OCI-LY1 (cell line): Measurements from ENCODE around the gene GRB10.
A peak's percentile ranks its signal among the peaks of the same experiment; 100 is the strongest.

Experiments used
- H2AFZ ChIP-seq: fragments of 200-600 bp; sonication (generic), shearing (Covaris generic); 2 replicates; pipeline ENCODE4 v1.6.0; 2014; ENCODE audit warnings: antibody characterized with exemption, mild to moderate bottlenecking, low read length
- H3F3A ChIP-seq: fragments of 200-600 bp; sonication (generic), shearing (Covaris generic); 2 replicates; pipeline ENCODE4 v1.6.0; 2014; ENCODE audit warnings: mild to moderate bottlenecking, antibody characterized with exemption, low read length, moderate library complexity; ENCODE audit not compliant: insufficient read depth
- H3K27ac ChIP-seq: fragments of 200-600 bp; sonication (generic); 2 replicates; pipeline ENCODE4 v1.5.1; 2014; ENCODE audit warnings: low read length, mixed run types, mild to moderate bottlenecking, low read depth; ENCODE audit not compliant: poor library complexity, severe bottlenecking
- H3K27me3 ChIP-seq: fragments of 200-600 bp; sonication (generic); 2 replicates; pipeline ENCODE4 v1.6.0; 2014; ENCODE audit warnings: antibody characterized with exemption, mild to moderate bottlenecking, low read length, moderate library complexity; ENCODE audit not compliant: insufficient read depth
- H3K36me3 ChIP-seq: fragments of 200-600 bp; sonication (generic); 2 replicates; pipeline ENCODE4 v1.6.1; 2014; ENCODE audit warnings: mild to moderate bottlenecking, antibody characterized with exemption, low read length, moderate library complexity, mixed read lengths; ENCODE audit not compliant: insufficient read depth
- H3K4me1 ChIP-seq: fragments of 200-600 bp; sonication (generic); 2 replicates; pipeline ENCODE4 v1.5.1; 2014; ENCODE audit warnings: mild to moderate bottlenecking, low read length, moderate library complexity; ENCODE audit not compliant: insufficient read depth, severe bottlenecking
- H3K4me2 ChIP-seq: fragments of 200-600 bp; sonication (generic), shearing (Covaris generic); 2 replicates; pipeline ENCODE4 v1.6.1; 2014; ENCODE audit warnings: low read length
- H3K4me3 ChIP-seq: fragments of 200-600 bp; sonication (generic); 2 replicates; pipeline ENCODE4 v1.5.1; 2014; ENCODE audit warnings: low read length, low read depth, mild to moderate bottlenecking, mixed read lengths; ENCODE audit not compliant: poor library complexity, severe bottlenecking
- H3K79me2 ChIP-seq: fragments of 200-600 bp; shearing (Covaris generic); 2 replicates; pipeline ENCODE4 v1.6.1; 2016; ENCODE audit warnings: mixed run types, low read length, mixed read lengths; ENCODE audit not compliant: insufficient read depth
- H3K9ac ChIP-seq: fragments of 200-600 bp; sonication (generic), shearing (Covaris generic); 2 replicates; pipeline ENCODE4 v1.6.1; 2014; ENCODE audit warnings: mild to moderate bottlenecking, low read length, mixed read lengths
- H3K9me2 ChIP-seq: fragments of 200-600 bp; sonication (generic), shearing (Covaris generic); 2 replicates; pipeline ENCODE4 v1.6.1; 2014; ENCODE audit warnings: low read depth, mild to moderate bottlenecking, low read length, mixed read lengths
- H3K9me3 ChIP-seq: fragments of 200-600 bp; shearing (Covaris generic); 2 replicates; pipeline ENCODE4 v1.6.1; 2014; ENCODE audit warnings: low read length, mixed read lengths
- H4K20me1 ChIP-seq: fragments of 200-600 bp; sonication (generic), shearing (Covaris generic); 2 replicates; pipeline ENCODE4 v1.6.0; 2016; ENCODE audit warnings: mild to moderate bottlenecking, low read length; ENCODE audit not compliant: insufficient read depth
- EZH2 ChIP-seq: fragments of 200-600 bp; sonication (generic), shearing (Covaris generic); IDR thresholded peaks from 2 replicates; pipeline ENCODE4 v1.8.0; 2017; ENCODE audit warnings: borderline replicate concordance, mixed run types, mild to moderate bottlenecking, antibody characterized with exemption, low read length, moderate library complexity, mixed read lengths
- TF ChIP-seq, protein P1 (sequence below): fragments of 200-600 bp; sonication (generic), shearing (Covaris generic); IDR thresholded peaks from 2 replicates; pipeline ENCODE4 v1.5.1; 2017; ENCODE audit warnings: mild to moderate bottlenecking, antibody characterized with exemption, low read length, moderate library complexity, mixed read lengths

GRB10 gene

DNA sequence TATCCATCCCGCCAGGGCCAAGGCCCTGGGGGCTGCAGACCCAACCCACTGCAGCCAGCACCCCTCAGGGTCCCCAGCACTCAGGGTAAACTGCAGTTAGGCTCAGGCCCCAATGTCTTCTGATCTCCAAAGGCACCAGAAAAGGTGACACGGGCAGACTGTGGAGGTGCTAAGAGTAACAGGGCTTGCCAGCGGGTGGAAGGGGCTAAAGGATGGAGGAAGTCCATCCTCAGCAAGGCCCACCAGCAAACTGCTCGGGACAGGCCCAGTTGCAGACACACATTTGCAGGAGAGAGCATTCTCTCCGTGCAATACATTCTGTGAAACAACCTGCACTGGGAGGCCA is 121.9 kb downstream of the GRB10 start:
- no peak overlapping the region for H2AFZ ChIP-seq
- TF ChIP-seq, protein P1, sequence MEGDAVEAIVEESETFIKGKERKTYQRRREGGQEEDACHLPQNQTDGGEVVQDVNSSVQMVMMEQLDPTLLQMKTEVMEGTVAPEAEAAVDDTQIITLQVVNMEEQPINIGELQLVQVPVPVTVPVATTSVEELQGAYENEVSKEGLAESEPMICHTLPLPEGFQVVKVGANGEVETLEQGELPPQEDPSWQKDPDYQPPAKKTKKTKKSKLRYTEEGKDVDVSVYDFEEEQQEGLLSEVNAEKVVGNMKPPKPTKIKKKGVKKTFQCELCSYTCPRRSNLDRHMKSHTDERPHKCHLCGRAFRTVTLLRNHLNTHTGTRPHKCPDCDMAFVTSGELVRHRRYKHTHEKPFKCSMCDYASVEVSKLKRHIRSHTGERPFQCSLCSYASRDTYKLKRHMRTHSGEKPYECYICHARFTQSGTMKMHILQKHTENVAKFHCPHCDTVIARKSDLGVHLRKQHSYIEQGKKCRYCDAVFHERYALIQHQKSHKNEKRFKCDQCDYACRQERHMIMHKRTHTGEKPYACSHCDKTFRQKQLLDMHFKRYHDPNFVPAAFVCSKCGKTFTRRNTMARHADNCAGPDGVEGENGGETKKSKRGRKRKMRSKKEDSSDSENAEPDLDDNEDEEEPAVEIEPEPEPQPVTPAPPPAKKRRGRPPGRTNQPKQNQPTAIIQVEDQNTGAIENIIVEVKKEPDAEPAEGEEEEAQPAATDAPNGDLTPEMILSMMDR, result no peak
- TF ChIP-seq EZH2, result no peak

DNA sequence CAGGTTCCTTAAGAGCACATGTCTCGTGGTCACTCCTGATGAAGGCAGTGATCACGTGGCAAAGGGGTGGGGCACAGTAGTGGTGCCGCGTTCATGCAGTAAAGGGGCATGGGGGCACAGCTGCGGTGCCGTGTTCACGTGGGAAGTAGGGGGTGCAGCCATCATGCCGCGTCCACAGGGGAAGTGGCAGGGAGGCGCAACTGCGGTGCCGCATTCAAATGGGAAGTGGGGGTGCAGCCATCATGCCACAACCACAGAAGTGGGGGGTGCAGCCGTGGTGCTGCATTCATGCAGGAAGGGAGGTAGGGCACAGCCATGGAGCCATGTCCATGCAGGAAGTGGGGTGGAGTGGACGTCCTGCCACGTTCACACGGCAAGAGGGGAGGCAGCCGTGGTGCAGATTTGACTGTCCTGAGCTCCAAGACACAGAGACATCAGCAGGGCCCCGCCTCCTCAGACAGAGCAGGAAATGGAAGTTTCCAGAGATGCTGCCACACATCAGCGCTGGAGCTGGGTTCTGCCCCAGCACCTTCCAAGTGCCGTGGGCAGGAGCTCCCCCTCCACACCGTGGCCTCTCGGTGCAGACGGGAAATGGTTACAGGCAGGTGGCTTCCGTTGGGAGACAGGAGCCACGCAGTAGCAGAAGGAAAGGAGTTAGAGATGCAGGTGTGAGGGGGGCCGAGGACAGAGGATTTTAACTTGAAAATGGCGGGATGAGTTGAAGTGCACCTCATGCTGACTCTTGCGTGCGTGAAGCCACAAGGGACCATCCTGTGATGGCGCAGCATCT is 122.5 kb downstream of the GRB10 start:
- Histone ChIP-seq H3K9me3 (no peaks in the 10 kb centered on the region), H3K4me2 (peak overlapping the region; percentile 9; the same call in 1 of the 2 replicates), H3F3A (no peaks in the 10 kb centered on the region), H3K36me3 (no peaks in the 10 kb centered on the region), H3K4me3 (no peak overlapping the region), H3K9me2 (no peaks in the 10 kb centered on the region), H3K27me3 (peaks cover 21% of the 10 kb centered on the region), H3K27ac (no peak overlapping the region), H2AFZ (no peak overlapping the region), H3K9ac (no peak overlapping the region), H3K79me2 (no peaks in the 10 kb centered on the region), H3K4me1 (no peaks in the 10 kb centered on the region), H4K20me1 (no peaks in the 10 kb centered on the region)
- TF ChIP-seq, protein P1, result no peak
- no peak for TF ChIP-seq EZH2

More for the DNA sequence above, 121.9 kb downstream of the GRB10 start:
- H3K9ac ChIP-seq, result no peak overlapping the region
- H3K9me3 ChIP-seq, result no peaks in the 10 kb centered on the region
- H3K9me2 ChIP-seq, result no peaks in the 10 kb centered on the region
- H3K79me2 ChIP-seq, result no peaks in the 10 kb centered on the region
- no peaks in the 10 kb centered on the region for H3F3A ChIP-seq
- H3K4me3 ChIP-seq, result no peak overlapping the region
- no peaks in the 10 kb centered on the region for H3K36me3 ChIP-seq
- peaks cover 21% of the 10 kb centered on the region for H3K27me3 ChIP-seq
- H3K27ac ChIP-seq, result no peak overlapping the region
- no peak overlapping the region for H3K4me2 ChIP-seq
- H3K4me1 ChIP-seq, result no peaks in the 10 kb centered on the region
- H4K20me1 ChIP-seq, result no peaks in the 10 kb centered on the region

DNA sequence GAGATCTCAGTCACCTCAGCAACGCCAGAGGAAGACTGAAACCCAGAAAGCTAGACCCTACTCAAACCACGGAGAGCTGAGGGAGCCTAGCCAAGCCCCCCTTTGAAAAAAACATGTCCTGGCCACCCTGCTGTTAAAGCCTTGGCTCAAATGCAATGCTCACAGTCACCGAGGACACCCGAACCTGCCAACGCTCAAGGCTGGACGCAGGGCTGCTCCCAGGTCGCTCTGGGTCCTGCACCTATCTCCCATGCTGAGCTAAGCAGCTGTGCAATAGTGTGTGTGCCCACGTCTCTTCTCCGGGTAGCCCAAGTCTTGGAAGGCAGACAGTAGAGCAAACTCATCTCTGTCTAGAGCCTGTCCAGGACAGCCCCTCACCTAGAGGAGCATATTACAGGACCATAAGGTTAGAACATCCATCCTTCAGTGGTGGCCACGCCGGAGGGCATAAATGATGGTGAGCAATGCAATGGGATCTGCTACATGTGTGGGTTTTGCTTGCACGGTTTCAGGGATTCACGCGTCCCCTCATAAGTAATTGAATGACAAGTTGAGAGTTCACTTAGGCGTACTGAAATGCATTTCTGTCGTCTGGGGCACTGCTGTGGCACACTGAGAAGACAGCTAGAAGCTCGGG is 123.2 kb downstream of the GRB10 start:
- no peaks in the 10 kb centered on the region for H3K4me1 ChIP-seq
- TF ChIP-seq, protein P1, result no peak
- no peak for TF ChIP-seq EZH2
- no peaks in the 10 kb centered on the region for H3K36me3 ChIP-seq
- H4K20me1 ChIP-seq, result no peaks in the 10 kb centered on the region
- H3K9me2 ChIP-seq, result no peaks in the 10 kb centered on the region
- H3K27ac ChIP-seq, result no peak overlapping the region
- no peaks in the 10 kb centered on the region for H3K79me2 ChIP-seq
- H3K9ac ChIP-seq, result no peak overlapping the region
- H3K4me2 ChIP-seq, result no peak overlapping the region
- no peaks in the 10 kb centered on the region for H3F3A ChIP-seq
- H3K27me3 ChIP-seq, result peaks cover 21% of the 10 kb centered on the region
- H3K4me3 ChIP-seq, result no peak overlapping the region
- H3K9me3 ChIP-seq, result no peaks in the 10 kb centered on the region
- no peak overlapping the region for H2AFZ ChIP-seq
